Lower leg skin (tissue), 4 donors: ENCODE measurements around the gene TBXAS1. TPM values are rescaled to one million over a fixed set of nuclear protein-coding genes. Genes with fewer than 3 reads are reported as not detected.

ENCODE experiments used
- DNase-seq, 2 donors: peaks; one replicate each; pipeline ENCODE4 v3.0.0-alpha.2; 2019; ENCODE audit warnings: low spot score in 2 of 2
- H3K4me3 ChIP-seq: fragments of 200-600 bp; sonication (generic); 2 replicates; pipeline ENCODE4 v1.5.1; 2017; ENCODE audit warnings: mild to moderate bottlenecking, low read depth; ENCODE audit not compliant: poor library complexity, severe bottlenecking
- POLR2A ChIP-seq, 2 donors: fragments of 450-650 bp; IDR thresholded peaks; one replicate each; pipeline ENCODE4 v1.6.1; 2016 to 2017; ENCODE audit warnings: antibody characterized with exemption in 2 of 2, mild to moderate bottlenecking in 1 of 2, moderate library complexity in 1 of 2
- WGBS, 2 donors: methylation state at CpG; one replicate each; pipeline ENCODE4 v1.1.5; 2018; 5-methylcytosine and 5-hydroxymethylcytosine counted together
- intact Hi-C: fragments of 100-400 bp; cut with DNase I; formaldehyde crosslinking; loops from one replicate; pipeline ENCODE4 v1.15.0; 2023; ENCODE audit warnings: low total_unique reads
- total RNA-seq, 4 donors: library from RNA; depleted of rRNA; stranded (reverse); fragments of >200 nt; gene quantifications; one replicate each; pipeline ENCODE4 v1.1.0, GENCODE V29; 2016
- TF ChIP-seq, protein P1 (sequence below), 3 donors: fragments of 450-650 bp; IDR thresholded peaks; one replicate each; pipeline ENCODE4 v1.5.1; 2016; ENCODE audit warnings: antibody characterized with exemption in 3 of 3, mild to moderate bottlenecking in 3 of 3, moderate library complexity in 2 of 3

Gene TBXAS1
- total RNA-seq, 4 donors from 2014 or later: 0.91 to 9.9 (median 2.4) TPM

DNA sequence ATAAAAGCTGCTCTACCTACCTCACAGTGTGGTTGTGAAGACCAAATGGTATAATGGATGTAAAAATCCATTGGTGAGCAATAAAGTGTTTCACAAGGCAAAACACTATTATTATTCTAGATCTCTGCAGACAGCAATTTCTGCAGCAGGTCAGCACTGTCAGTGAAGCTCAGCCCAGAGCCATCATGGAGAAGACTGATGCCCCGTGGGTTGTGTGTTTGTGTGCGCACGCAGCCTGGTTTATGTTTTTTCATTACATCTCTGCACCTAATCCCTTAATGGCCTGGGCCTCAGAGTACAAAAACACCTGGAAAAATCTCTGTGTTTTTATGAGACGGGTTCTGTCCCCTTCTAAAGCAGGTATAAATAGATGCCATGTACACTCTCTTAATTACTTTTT lies 169.5 kb downstream of the TBXAS1 start:
- intact Hi-C loops: no loop called here

DNA sequence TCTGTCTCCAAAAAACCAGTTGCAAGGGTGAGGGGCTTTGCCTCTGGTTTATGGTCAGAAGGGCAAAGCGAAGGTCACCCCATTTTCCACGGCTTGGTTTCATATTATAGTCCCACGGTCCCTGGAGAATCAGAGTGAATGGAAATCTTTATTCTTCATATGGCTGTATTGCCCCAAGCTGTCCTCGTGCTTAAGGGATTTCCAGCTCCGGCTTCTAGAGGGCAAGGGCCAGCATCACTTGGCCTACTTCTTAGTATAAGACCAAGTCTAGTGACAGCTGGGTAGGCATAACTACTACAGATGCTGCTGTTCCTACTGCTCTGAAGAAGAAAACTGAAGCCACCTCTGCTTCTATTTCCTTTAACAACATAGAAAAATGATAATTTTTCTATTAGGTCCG lies 170.5 kb downstream of the TBXAS1 start:
- intact Hi-C loops: no loop called here
- no peak for TF ChIP-seq POLR2A (IDR thresholded peaks at IDR 0.05)
- TF ChIP-seq, protein P1, sequence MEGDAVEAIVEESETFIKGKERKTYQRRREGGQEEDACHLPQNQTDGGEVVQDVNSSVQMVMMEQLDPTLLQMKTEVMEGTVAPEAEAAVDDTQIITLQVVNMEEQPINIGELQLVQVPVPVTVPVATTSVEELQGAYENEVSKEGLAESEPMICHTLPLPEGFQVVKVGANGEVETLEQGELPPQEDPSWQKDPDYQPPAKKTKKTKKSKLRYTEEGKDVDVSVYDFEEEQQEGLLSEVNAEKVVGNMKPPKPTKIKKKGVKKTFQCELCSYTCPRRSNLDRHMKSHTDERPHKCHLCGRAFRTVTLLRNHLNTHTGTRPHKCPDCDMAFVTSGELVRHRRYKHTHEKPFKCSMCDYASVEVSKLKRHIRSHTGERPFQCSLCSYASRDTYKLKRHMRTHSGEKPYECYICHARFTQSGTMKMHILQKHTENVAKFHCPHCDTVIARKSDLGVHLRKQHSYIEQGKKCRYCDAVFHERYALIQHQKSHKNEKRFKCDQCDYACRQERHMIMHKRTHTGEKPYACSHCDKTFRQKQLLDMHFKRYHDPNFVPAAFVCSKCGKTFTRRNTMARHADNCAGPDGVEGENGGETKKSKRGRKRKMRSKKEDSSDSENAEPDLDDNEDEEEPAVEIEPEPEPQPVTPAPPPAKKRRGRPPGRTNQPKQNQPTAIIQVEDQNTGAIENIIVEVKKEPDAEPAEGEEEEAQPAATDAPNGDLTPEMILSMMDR (IDR thresholded peaks at IDR 0.05): no peak
- DNase-seq: no peak
- 82% methylated on average over 6 of the region's 6 CpGs for WGBS, 2 donors
- H3K4me3 ChIP-seq: no peak overlapping the region

More for the DNA sequence above, 169.5 kb downstream of the TBXAS1 start:
- no peak for DNase-seq
- TF ChIP-seq, protein P1 (IDR thresholded peaks at IDR 0.05): no peak
- TF ChIP-seq POLR2A (IDR thresholded peaks at IDR 0.05): no peak
- 88 to 97% methylated on average over 4 of the region's 4 CpGs for WGBS, 2 donors
- no peak overlapping the region for H3K4me3 ChIP-seq

DNA sequence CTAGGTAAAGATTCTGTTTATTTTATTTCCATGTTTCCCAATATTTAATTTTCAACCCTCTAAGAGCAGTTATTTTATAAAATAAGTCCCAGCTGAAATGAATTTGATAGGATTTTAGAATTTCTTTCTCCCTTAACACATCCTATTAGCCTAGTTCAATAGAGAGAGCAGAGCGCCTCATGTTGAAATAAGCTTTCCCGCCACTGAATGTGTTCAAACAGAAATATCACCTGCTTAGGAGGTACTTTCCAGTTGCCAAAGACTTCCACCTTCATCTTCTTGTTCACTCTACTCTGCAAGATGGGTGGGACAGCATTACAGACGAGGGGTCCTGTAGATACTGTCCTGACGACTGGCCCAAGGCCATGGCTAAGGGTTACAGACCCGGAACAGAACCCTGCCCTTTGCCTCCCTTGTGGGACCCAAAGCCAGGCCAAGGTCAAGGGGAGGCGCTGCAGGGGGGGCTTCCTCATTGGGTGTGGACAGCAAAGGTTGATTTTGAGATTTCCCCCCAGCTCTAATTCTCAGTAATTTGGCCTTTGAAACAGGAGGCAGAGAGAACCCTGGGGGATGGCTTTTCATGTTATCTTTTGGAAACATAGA lies 171.7 kb downstream of the TBXAS1 start:
- intact Hi-C loops: loop anchor here (5.0 to 10.0 kb wide), 2 partner anchors 226 to 353 kb away; partner anchors contain the start of gene HIPK2
- TF ChIP-seq POLR2A (IDR thresholded peaks at IDR 0.05): no peak
- TF ChIP-seq, protein P1 (IDR thresholded peaks at IDR 0.05): no peak
- WGBS, 2 donors: 71 to 91% methylated on average over 6 of the region's 6 CpGs
- no peak for DNase-seq
- H3K4me3 ChIP-seq: no peak overlapping the region

DNA sequence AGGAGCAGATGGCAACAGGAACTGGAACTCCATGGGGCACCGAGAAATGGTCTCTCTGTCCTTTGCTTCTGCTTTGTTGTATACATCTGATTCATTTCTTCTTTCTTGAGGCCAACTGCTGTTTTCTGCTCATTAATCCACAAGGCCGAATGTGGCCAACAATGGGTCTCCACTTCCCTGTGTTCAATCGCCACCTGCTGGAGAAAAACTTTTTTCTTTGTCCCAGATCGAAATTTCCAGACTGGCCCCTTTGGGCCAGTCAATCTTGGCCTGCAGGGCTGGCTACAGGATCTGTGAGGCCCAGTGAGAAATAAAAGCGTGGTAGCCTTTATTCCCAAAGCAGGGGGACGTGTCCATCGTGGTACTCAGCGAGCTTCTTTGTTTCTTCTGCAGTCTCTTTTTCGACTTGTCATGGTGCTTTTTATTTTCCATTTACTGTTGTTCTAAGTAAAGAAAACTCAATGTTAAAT lies 174.9 kb downstream of the TBXAS1 start:
- no peak for TF ChIP-seq POLR2A (IDR thresholded peaks at IDR 0.05)
- TF ChIP-seq, protein P1 (IDR thresholded peaks at IDR 0.05): no peak
- no peak for DNase-seq
- WGBS, 2 donors: 65 to 70% methylated on average over 9 of the region's 9 CpGs
- intact Hi-C loops: loop anchor here (5.0 to 10.0 kb wide), 2 partner anchors 229 to 357 kb away; partner anchors contain the start of gene HIPK2
- H3K4me3 ChIP-seq: no peak overlapping the region

DNA sequence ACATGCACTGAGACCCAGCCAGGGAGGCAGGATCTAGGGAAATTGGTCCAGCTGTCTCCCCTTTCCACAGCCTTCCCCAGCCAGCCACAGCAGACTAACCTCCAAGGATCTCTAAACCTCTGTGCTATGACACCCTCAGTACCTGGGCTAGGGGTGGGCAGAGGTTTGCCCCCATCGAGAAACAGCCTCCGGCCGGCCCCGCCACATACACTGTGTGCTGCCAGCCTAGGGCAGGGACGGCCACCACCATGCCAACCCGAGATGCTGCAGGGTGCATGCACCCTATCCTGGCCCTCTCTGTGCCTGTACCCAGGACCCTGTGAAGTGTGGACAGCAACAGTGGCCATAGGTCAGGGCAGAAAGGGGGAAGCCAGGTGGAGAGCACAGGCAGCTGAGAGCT lies 175.6 kb downstream of the TBXAS1 start:
- no peak for TF ChIP-seq POLR2A (IDR thresholded peaks at IDR 0.05)
- TF ChIP-seq, protein P1 (IDR thresholded peaks at IDR 0.05): no peak
- intact Hi-C loops: loop anchor here (5.0 to 10.0 kb wide), 2 partner anchors 230 to 357 kb away; partner anchors contain the start of gene HIPK2
- H3K4me3 ChIP-seq: no peak overlapping the region
- WGBS, 2 donors: 91 to 98% methylated on average over 6 of the region's 6 CpGs
- no peak for DNase-seq
